ENCODE measurements around the gene CDK18.

Gene CDK18

GRCh38 chr1:205521686-205522085 lies 17.2 kb downstream of the CDK18 start:
- TF ChIP-seq CTCF (IDR thresholded peaks at IDR 0.05; ENCODE audit: low read depth, low read length), result no peak
- no peak for TF ChIP-seq EZH2phosphoT487 (IDR thresholded peaks at IDR 0.05; ENCODE audit: low read depth)
- H3K36me3 ChIP-seq (replicated peaks; ENCODE audit: low read depth, low read length), result no peaks in the 10 kb centered on the region
- H3K4me2 ChIP-seq (ENCODE audit: low read length), result no peak overlapping the region
- no peak overlapping the region for H3K27ac ChIP-seq (ENCODE audit: low read length)
- H3K9ac ChIP-seq (ENCODE audit: low read length), result no peak overlapping the region
- H3K9me3 ChIP-seq (ENCODE audit: insufficient read depth, low read length), result no peaks in the 10 kb centered on the region
- peaks cover 13% of the 10 kb centered on the region for H3K27me3 ChIP-seq (ENCODE audit: low read depth, low read length)
- no peak overlapping the region for H2AFZ ChIP-seq (ENCODE audit: low read depth, low read length)
- no peaks in the 10 kb centered on the region for H3K79me2 ChIP-seq (ENCODE audit: low read length)
- H3K4me1 ChIP-seq (ENCODE audit: low read length), result no peaks in the 10 kb centered on the region
- no peak overlapping the region for H3K4me3 ChIP-seq (ENCODE audit: low read length)
- H4K20me1 ChIP-seq (ENCODE audit: insufficient read depth, low read length), result no peaks in the 10 kb centered on the region

GRCh38 chr1:205522692-205523091 lies 18.2 kb downstream of the CDK18 start:
- Histone ChIP-seq H3K4me2 (ENCODE audit: low read length) (no peak overlapping the region), H3K4me3 (ENCODE audit: low read length) (no peak overlapping the region), H3K27me3 (ENCODE audit: low read depth, low read length) (peaks cover 13% of the 10 kb centered on the region), H3K27ac (ENCODE audit: low read length) (no peak overlapping the region), H3K36me3 (replicated peaks; ENCODE audit: low read depth, low read length) (no peaks in the 10 kb centered on the region), H2AFZ (ENCODE audit: low read depth, low read length) (no peak overlapping the region), H4K20me1 (ENCODE audit: insufficient read depth, low read length) (no peaks in the 10 kb centered on the region), H3K79me2 (ENCODE audit: low read length) (no peaks in the 10 kb centered on the region), H3K9ac (ENCODE audit: low read length) (no peak overlapping the region), H3K9me3 (ENCODE audit: insufficient read depth, low read length) (no peaks in the 10 kb centered on the region), H3K4me1 (ENCODE audit: low read length) (no peaks in the 10 kb centered on the region)
- TF ChIP-seq CTCF (IDR thresholded peaks at IDR 0.05; ENCODE audit: low read depth, low read length), result no peak
- no peak for TF ChIP-seq EZH2phosphoT487 (IDR thresholded peaks at IDR 0.05; ENCODE audit: low read depth)

- Histone ChIP-seq H3K4me1 (ENCODE audit: low read length) (peaks cover 3% of the 10 kb centered on the region), H3K36me3 (replicated peaks; ENCODE audit: low read depth, low read length) (no peaks in the 10 kb centered on the region), H3K9me3 (ENCODE audit: insufficient read depth, low read length) (no peaks in the 10 kb centered on the region), H3K79me2 (ENCODE audit: low read length) (no peaks in the 10 kb centered on the region), H3K9ac (ENCODE audit: low read length) (no peak overlapping the region), H3K27me3 (ENCODE audit: low read depth, low read length) (peaks cover 13% of the 10 kb centered on the region), H3K4me3 (ENCODE audit: low read length) (no peak overlapping the region), H3K27ac (ENCODE audit: low read length) (no peak overlapping the region), H3K4me2 (ENCODE audit: low read length) (no peak overlapping the region), H4K20me1 (ENCODE audit: insufficient read depth, low read length) (no peaks in the 10 kb centered on the region), H2AFZ (ENCODE audit: low read depth, low read length) (no peak overlapping the region)
- no peak for TF ChIP-seq EZH2phosphoT487 (IDR thresholded peaks at IDR 0.05; ENCODE audit: low read depth)
- TF ChIP-seq CTCF (IDR thresholded peaks at IDR 0.05; ENCODE audit: low read depth, low read length), result no peak
Observed at GRCh38 chr1:205523261-205523890, 18.9 kb downstream of the CDK18 start.

GRCh38 chr1:205523891-205524793 lies 19.7 kb downstream of the CDK18 start:
- Histone ChIP-seq H3K4me1 (ENCODE audit: low read length) (peaks cover 6% of the 10 kb centered on the region), H3K79me2 (ENCODE audit: low read length) (no peaks in the 10 kb centered on the region), H3K9ac (ENCODE audit: low read length) (no peak overlapping the region), H4K20me1 (ENCODE audit: insufficient read depth, low read length) (no peaks in the 10 kb centered on the region), H3K4me3 (ENCODE audit: low read length) (no peak overlapping the region), H3K36me3 (replicated peaks; ENCODE audit: low read depth, low read length) (no peaks in the 10 kb centered on the region), H3K27me3 (ENCODE audit: low read depth, low read length) (peaks cover 9% of the 10 kb centered on the region), H2AFZ (ENCODE audit: low read depth, low read length) (no peak overlapping the region), H3K27ac (ENCODE audit: low read length) (no peak overlapping the region), H3K4me2 (ENCODE audit: low read length) (no peak overlapping the region), H3K9me3 (ENCODE audit: insufficient read depth, low read length) (no peaks in the 10 kb centered on the region)
- TF ChIP-seq EZH2phosphoT487 (IDR thresholded peaks at IDR 0.05; ENCODE audit: low read depth) (no peak), CTCF (IDR thresholded peaks at IDR 0.05; ENCODE audit: low read depth, low read length) (peak; percentile 94)

Measured in OCI-LY3 (cell line).